HG02763 (cell line): ENCODE measurements around the gene URB1.
"Not testable (repeated sequence)": the region's sequence is repeated elsewhere in the genome, so short reads cannot be mapped to it uniquely, and the experiment has no call there.

Source experiments
- ATAC-seq: cut with Tn5 transposase; IDR thresholded peaks from one replicate; pipeline ENCODE4 v1.9.1; 2021; ENCODE audit warnings: mild to moderate bottlenecking, moderate library complexity; ENCODE audit not compliant: unreplicated experiment

Gene URB1, protein sequence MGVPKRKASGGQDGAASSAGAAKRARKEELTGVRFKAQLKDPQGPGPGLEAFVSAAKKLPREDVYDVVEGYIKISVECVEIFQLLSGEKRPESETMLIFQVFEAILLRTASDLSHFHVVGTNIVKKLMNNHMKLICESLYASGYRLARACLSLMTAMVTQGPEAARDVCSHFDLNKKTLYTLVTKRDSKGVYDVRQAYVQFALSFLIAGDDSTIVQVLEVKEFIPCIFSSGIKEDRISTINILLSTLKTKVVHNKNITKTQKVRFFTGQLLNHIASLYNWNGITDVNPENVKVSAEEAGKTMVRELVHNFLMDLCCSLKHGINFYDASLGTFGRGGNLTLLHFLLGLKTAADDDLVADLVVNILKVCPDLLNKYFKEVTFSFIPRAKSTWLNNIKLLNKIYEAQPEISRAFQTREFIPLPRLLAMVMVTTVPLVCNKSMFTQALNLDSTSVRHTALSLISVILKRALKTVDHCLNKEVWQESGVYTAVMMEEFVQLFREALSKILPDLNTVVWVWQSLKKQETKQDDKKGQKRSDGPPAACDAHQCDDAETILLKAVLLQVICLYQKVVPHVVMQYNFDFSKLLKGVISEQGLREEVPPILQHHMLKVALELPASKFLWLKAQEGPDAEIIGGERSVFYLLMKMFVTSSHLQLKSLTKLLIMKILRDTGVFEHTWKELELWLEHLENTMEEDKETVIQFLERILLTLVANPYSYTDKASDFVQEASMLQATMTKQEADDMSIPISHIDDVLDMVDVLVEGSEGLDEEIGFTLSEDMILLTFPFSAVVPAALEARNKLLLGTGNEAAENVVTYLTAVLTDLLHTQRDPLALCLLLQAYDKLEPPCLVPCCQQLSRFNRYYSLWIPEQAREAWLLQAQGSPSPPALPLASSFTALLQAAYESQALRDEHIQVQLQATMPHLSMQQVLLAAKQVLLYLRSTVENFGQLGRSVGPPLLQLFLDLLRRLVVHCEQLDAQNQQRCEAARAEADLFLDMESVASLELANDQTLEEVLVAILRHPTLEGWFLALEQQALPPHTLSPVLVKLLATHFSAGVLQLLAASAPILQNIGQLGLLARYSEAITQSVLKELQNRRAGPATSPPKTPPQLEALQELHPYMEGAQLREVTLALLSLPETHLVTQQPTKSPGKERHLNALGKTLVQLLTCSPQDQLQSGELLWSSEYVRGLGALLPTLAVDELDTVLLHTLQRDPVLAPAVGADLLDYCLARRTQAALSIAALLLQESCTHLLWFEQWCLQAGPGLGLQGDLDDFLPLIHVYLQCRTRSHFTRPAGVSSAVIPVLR (N-terminal part only)

DNA sequence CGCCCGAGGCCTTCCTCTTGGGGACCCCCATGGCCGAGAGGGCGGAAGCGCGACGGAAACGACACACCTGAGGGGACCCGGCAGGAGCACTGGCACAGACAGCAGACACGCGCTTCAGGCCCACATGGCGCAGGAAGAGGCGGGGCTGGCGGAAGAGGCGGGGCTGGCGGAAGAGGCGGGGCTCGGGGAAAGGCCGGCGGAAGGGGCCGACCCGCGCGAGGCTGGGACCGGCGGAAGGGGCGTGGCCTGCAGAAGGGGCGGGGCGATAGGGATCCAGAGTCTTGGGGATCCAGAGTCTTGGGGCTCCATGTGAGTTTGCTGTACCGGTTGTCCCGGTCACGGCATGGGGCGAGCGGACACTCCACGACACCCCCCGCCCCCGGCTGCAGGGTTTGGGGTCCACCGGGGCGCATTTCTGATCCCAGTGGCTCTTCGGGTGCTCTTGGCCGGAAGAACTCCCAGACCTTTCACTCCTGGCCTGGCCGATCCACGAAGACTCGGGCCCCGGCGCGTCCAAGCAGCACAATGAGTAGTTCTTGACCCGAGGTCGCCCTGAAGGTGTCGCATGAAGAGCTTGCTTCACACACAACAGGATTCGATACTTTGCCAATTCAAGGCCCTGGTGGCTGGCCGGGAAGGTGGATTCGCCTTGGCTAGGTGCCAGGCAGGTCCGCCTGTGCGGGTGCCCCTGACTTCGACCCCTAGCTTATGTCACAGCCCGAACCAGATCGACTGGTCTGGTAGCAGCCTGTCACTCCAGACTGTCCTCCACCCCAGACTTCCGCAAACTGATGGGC, at the start of gene URB1:
URB1 (minus strand) TSS at position 133 of the 797 bp plus-strand sequence; CDS start at position 31, 102 bp downstream.
- ATAC-seq: peak; percentile 93

DNA sequence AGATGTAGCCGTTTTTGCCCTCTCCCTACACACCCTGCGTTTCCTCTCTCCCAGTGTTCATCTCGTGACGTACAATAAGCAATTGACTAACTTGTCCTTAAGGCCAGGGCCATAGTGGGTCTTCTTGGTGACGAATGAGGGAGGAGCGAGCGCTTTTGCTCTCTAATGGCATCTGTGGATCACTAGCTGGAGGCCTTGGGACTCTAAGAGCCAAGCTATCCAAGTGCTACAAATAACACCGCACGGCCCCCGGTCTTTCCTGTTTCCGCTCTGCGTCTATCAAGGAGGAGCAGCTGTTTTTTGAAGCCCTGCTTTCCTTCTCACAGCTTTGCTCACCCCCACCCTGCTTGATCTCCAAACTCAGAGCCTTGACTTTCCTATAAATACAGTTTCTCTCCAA, 44.9 kb upstream of the URB1 start:
- ATAC-seq: no peak

DNA sequence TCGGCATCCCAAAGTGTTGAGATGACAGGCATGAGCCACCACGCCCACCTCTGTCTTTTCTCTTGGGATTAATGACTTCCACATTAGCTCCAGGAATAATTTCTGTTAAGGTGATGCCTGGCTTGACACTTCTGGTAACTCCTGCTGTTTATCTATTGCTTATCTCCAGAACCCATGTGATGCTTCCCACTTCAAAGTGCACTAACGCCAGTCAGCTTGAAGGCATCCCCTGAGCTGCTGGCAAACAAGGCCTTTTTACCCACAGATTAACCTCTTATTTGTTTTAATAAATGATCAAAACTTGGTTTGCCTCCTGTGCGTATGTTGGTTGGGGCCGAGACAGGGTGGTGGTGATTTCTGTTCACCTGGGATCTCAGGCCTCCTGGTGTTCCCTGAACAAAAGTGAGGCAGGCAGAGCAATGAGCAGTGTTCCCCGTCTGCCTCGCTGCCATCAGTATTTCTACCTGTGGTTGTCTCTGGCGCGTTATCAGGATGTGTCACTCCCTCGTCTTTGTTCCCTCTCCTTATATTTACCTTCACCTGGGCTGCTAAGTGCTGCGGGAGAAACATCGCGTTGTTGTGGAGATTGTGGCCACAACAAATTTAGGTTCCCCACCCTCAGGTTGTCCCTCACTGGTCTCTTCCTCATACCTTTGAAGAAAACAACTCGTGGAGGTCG, 40.3 kb upstream of the URB1 start:
- not testable (repeated sequence) for ATAC-seq

DNA sequence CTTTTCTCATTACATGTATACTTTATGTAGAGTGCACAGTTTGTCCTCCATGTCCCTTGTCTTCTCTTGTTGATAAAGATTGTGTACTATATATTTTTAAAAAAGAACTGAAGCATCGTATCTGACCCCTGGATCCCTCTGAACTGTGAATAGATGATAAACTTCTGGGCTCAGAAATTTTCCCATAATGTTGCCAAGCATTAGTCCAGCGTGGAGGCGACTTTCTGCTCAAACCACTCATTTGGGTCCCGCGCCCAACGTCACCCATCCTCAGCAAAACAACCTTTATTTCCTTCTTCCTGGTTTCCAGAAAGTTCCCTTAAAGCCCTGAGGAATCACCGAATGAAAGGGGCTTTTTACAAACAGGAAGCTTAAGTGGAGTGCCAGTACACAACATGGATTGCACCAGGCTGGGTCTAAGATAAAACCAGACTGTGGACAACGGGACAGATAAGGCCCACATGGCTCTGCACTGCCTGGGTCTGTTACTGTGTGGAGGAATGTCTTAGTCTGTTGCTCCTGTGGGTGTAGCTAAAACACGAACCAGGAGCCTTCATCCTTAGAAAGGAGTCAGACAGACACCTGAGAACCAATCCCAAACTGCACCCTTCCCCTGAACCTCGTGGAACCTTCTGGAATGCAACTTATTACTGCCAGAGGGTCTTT, 35.3 kb upstream of the URB1 start:
- no peak for ATAC-seq

DNA sequence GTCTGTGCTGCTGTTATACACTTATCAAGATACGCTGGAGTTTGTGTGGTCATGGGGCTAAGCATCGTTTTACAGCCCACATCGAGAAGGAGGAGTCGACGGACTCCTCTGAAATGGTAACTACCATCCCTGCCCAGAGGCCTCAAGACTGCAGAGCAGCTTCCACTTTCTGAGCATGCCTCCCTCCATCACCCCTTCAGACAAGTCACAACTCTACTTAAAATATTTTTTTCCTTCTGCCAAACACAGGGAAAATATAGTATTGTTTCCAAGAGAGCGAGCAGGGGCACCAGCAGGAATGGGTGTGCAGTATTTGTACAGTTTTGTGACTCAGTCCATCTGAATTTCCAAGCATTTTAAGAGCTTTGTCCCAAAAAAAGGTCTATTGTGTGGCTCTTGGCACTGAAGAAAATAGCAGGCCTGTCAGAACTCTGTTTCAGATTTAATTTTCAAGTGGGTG, 33.8 kb upstream of the URB1 start:
- ATAC-seq: no peak

DNA sequence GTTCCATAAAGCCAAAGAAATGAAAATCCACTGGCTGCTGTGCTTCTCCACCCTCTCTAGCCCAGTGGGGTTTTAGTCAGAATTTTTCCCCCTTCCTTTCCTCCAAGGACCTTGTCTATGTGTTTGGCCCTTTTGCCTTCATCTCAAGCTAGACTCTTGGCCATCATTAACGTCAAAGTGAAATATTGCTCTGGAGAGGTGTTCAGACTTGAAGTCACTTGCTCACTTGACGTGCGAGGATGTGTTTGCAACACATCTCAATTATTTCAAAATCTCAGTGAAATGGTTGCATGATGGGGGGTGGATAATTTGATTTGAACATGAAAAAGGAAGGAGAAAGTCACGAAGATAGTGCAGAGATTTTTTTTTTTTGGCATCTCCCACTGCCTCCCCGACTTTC, 33.3 kb upstream of the URB1 start:
- no peak for ATAC-seq

DNA sequence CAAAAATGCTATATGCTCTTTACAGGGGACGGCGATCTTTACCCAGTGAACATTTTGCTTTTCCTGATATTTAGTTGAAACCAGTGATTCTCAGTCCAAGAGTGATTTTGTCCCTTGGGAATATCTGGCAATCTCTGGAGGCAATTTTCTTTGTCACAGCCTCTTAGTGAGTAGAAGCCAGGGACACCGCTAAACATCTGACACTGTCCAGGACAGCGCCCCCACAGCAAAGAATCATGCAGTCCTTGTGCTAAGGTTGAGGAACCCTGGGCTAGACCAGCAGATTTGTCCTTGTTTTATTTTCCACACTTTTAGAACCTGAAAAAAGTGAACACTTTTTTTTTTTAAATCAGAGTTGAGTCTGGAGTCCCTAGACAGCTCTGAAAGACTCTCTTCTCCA, 32.8 kb upstream of the URB1 start:
- ATAC-seq: no peak

DNA sequence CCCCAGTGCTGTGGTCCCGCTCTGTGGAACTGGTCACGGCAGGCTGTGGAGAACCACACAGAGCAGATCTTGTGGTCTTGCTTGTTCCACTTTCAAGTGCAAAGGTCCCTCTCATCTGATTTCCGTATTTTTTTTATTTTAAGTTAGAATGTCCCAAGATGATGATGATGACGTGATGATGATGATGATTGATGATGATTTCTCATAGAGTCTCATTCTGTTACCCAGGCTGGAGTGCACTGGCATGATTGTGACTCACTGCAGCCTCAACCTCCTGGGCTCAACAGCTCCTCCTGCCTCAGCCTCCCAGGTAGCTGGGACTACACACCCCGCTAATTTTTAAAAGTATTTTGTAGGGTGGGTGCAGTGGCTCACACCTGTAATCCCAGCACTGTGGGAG, 31.9 kb upstream of the URB1 start:
- no peak for ATAC-seq

DNA sequence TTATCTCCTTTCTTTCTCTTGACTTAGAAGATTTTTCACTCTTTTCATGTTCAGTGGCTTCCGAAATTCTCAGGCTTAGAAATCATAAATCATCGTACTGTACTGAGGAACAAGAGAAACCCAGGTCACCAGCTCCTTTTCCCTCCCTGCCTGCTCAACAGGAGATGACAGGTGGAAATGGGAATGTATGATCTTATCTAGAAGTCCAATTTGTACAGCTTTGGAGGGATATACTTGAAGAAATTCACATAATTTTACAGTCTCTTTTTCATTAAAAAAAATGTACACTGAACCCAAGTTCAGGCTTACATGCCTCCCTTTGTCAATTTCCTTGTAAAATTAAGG, 31.4 kb upstream of the URB1 start:
- ATAC-seq: no peak

DNA sequence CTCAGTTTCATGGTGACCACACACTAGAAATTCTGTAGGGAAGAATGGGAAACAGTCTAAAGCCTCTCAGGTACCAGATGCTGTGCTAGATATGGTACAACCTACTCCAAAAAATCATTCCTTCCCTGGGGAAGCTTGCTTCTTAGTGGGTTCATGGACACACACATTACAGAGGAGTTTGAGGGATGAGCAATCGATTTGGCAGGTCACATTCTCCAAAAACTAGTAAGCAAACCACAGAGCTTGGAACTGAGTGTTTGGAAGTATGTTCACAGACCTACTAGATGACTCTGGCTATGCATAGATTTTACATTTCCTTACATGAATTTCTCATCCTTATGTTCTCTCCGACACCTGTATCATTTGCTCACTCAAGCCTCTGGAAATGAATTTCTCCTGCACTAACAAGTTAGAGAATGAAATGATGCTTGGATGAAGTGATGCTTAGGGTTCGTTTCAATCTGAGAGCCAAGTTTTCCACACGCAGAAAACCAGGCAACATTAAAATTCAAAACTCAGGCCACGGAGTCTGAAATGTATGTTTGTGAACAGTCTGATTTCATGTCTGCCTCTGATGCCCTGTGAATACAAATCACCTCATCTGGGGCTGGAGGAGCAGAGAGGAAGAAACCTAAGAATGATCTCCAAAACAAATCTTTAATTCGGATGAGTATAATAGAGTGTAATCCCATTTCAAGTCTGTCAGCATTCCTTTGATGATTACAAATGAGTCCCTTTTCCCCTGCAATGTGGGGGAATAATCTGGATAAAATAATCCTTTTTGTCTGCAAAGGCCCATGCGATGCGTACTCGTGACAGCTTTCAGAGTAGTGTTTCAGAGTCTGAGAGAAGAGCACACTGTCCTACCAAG, 30.7 kb upstream of the URB1 start:
- ATAC-seq: no peak

DNA sequence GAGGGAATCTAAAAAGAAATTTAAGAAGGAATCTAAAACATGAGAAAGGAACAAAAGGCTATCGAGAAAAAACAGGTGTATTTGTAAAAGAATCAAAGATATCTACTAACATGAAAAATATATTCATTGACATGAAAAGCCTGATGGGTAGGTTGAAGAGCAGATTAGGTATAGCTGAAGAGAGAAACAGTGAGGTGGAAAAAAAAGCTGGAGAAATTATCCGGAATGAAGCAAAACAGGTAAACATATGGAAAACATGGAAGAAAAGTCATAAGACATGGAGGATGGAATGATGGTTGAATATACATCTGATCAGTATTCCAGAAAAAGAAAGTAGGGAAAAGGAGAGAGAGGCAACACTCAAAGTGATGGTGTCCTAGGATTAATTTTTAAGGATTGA, 29.3 kb upstream of the URB1 start:
- ATAC-seq: no peak

DNA sequence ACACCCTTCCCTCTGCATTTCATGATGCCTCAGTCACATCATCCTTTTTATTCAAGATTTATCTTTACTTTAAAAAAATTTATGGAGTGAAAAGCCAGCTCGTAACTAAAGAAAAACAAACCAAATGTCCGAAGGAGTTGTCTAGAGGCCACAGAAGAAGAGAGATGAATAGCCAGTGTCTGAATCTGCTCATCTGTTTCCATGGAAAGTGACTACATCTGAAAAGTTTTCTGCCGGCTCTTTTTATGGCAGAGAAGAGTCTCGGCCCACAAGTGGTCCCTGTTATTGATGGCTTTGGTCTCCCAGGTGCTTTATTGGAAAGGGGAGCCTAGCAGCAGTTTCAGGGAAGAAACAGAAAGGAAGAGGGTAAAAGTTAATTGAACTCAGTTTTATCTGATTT, 25.3 kb upstream of the URB1 start:
- no peak for ATAC-seq

DNA sequence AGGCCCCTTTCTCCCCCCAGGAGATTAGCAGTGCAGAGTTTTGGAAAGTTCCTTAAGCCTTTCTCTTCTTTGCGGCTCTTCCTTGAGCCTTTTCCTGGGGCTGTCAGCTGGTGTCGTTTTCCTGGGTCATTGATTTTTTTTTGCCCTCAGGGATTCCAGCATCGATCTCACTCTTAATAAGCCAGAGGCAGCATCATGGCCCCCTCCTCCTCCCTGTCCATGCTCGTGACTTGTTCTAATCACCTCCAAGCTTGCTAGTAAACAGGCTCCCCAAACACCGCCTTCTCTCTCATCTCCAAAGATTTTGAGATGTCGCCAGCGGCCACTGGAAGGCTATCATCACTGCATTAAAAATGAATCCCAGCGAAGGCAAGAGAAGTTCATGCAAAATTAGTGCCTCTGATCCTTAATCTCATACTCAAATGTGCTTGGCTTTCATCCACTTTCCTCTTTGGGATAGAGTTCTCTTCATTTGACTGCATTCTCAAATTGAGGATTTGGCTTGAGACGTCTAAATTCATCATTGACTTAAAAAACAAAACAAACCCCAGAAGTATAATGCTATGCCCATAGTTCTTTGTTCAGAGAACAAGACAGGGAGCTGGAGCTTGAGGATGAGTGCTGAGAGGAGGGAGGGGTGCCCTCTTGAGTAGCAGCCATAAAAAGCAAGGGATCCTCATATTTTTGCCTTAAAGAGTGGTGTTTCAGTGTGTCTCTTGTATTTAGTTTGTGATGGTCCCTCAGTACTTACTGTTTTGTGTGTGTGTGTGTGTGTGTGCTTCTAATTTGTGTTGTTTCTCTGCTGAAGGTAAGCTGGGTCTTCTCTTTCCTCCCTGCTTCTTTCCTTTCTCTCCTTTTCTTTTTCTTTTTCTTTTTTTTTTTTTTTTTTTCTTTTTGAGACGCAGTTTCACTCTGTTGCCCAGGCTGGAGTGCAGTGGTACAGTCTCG, 22.9 kb upstream of the URB1 start:
- ATAC-seq: no peak

DNA sequence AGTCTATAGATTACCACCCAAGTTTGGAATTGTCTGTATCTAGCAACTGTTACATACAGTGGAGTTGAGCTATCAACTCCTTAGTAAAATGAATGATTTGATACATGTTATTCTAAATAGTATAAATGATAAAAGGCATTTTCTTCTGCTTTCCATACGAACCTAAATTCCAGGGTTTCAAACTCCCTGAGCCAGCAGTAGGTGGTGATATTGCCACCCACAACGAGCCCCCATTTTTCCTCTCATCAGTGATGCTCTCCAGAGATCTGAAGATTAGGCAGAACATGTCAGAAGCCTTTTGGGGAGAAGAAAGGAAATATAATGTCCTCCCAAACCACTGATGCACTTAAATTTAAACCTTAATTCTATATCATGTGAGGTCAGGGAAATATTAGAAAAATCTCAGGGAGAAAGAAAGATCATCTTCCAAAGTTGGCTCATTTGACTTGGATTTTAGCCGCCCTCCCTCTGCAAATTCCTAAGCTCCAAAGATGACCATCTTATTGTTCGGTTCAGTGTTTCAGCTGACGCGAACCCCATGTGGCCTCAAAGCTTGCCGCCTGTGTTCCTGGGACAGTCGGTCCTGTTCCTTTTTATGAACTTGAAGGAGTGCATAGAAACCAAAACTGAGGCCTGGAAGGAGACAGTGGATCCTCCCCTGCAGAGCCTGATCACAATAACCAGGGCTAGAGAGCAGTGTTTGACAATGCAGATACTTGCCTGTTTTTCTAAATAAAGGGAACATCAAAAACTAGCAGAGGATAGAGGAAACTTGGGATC, 22.0 kb upstream of the URB1 start:
- no peak for ATAC-seq

DNA sequence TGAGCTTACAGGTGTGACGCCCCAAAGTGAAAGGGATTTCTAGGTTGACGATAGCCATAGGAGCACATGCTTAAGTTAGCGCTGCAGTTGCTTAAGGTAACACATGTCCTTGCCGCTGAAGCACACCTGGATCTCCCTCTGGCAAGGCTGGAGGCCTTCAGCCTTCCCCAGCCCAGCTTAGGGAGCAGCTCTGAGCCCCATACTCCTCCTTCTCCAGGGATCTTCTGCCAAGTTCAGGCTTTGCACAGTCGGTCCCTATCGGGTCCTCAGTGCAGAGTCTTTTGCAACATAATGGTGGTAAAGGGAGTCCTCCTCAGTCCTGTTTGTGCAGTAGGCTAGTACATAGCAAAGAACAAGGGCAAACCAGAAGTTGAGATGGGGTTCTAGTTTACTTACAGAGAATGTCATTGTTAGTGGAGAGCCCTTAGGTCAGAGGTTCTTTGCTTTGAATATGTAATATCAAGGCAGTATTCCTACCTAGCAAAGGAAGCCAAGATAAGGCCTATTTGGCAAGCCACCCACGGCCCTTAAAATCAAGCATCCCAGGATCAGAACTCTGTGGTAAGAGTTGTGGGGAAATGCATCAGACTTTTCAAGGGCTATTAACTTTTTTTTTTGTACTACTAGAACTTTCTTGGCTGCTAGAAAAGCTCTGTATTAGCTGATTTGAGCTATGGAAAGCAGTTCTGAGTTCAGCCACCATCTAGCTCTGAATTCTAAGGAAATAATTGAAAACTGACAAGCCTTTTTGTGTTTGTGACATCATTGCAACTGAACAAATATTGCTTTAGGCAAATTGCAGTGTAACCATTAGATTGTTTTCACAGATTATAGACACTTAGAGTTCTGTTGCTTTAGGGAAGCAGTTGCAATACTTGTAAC, 21.1 kb upstream of the URB1 start:
- ATAC-seq: no peak
